KG1 (cell line): ENCODE measurements around the gene C20orf141.
A peak's percentile ranks its signal among the peaks of the same experiment; 100 is the strongest.
"Not testable (repeated sequence)": the region's sequence is repeated elsewhere in the genome, so short reads cannot be mapped to it uniquely, and the experiment has no call there.

Source experiments
- DNase-seq: peaks from one replicate; lab custom pipeline; 2025; lab: John Stamatoyannopoulos, UW

The C20orf141 gene

GRCh38 chr20:2820084-2820895 lies 5.5 kb downstream of the C20orf141 start:
- no peak for DNase-seq

- DNase-seq = no peak
Observed at GRCh38 chr20:2820896-2821869, 6.4 kb downstream of the C20orf141 start.

- DNase-seq = no peak
Observed at GRCh38 chr20:2822073-2822472, 7.3 kb downstream of the C20orf141 start.

GRCh38 chr20:2825761-2826160 lies 11.0 kb downstream of the C20orf141 start:
- no peak for DNase-seq

GRCh38 chr20:2826655-2827054 lies 11.9 kb downstream of the C20orf141 start:
- DNase-seq = no peak

- DNase-seq = no peak
Observed at GRCh38 chr20:2829376-2829775, 14.6 kb downstream of the C20orf141 start.

GRCh38 chr20:2831206-2831605 lies 16.4 kb downstream of the C20orf141 start:
- DNase-seq = not testable (repeated sequence)

GRCh38 chr20:2833761-2834160 lies 19.0 kb downstream of the C20orf141 start:
- no peak for DNase-seq

GRCh38 chr20:2834401-2835110 lies 19.8 kb downstream of the C20orf141 start:
- no peak for DNase-seq

GRCh38 chr20:2835331-2835796 lies 20.6 kb downstream of the C20orf141 start:
- DNase-seq = no peak

GRCh38 chr20:2836035-2836434 lies 21.2 kb downstream of the C20orf141 start:
- no peak for DNase-seq

- no peak for DNase-seq
Observed at GRCh38 chr20:2837221-2837960, 22.6 kb downstream of the C20orf141 start.

- DNase-seq = no peak
Observed at GRCh38 chr20:2838170-2838797, 23.5 kb downstream of the C20orf141 start.

GRCh38 chr20:2838847-2839671 lies 24.3 kb downstream of the C20orf141 start:
- DNase-seq = no peak

- DNase-seq = no peak
Observed at GRCh38 chr20:2839732-2840137, 24.9 kb downstream of the C20orf141 start.

GRCh38 chr20:2840138-2840966 lies 25.6 kb downstream of the C20orf141 start, which contains the start of the genes PCED1A and VPS16:
PCED1A (minus strand) TSS chr20:2840655; CDS start chr20:2839912, 743 bp downstream.
VPS16 (plus strand) TSS chr20:2840745; CDS start chr20:2840775, 30 bp downstream.
- DNase-seq = peak; percentile 72

GRCh38 chr20:2840967-2841531 lies 26.3 kb downstream of the C20orf141 start:
- DNase-seq = no peak

GRCh38 chr20:2845607-2846006 lies 30.8 kb downstream of the C20orf141 start:
- DNase-seq = no peak
